Nephron progenitor cell (in vitro differentiated cells): ENCODE results near the gene DHX15.

ENCODE experiments used
- DNase-seq: peaks from one replicate; pipeline ENCODE4 v3.0.0; 2021
- H3K27ac Mint-ChIP-seq: 2 replicates; pipeline ENCODE4 v1.8.0; 2021; ENCODE audit warnings: mild to moderate bottlenecking, moderate library complexity, mixed read lengths
- H3K27me3 Mint-ChIP-seq: 2 replicates; pipeline ENCODE4 v1.8.0; 2021; ENCODE audit warnings: mild to moderate bottlenecking, low read depth, mixed read lengths; ENCODE audit not compliant: poor library complexity
- H3K36me3 Mint-ChIP-seq: 2 replicates; pipeline ENCODE4 v1.8.0; 2021; ENCODE audit warnings: low read depth, mixed read lengths
- H3K4me1 Mint-ChIP-seq: 2 replicates; pipeline ENCODE4 v1.8.0; 2021; ENCODE audit warnings: mixed read lengths
- H3K4me3 Mint-ChIP-seq: 2 replicates; pipeline ENCODE4 v1.8.0; 2021; ENCODE audit warnings: mild to moderate bottlenecking, moderate library complexity, mixed read lengths
- H3K9me3 Mint-ChIP-seq: 2 replicates; pipeline ENCODE4 v1.8.0; 2021; ENCODE audit warnings: mild to moderate bottlenecking, moderate library complexity, mixed read lengths
- TF ChIP-seq, protein P1 (sequence below): fragments of 200-600 bp; sonication (generic); IDR thresholded peaks from 2 replicates; pipeline ENCODE4 v1.5.0; 2021; ENCODE audit warnings: antibody characterized with exemption

DHX15 gene

DNA sequence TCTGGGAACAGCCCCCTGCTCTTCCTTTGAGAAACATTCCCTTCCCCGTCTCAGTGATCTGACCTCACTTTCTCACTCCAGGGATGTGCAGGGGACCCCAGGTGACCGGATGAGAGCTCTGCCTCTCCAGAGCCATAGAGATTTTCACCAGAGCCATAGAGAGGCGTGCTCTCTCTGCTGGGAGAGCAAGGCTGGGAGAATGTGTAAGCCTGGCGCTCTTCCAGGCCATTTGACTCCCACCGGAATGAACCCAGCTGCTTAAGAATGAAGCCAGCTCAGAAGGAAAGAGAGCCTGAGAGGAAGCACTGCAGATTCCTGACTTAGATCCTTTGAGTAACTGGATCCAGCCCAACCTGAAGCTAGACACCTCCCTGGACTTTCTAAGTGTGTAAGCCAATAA is 106.4 kb downstream of the DHX15 start:
- DNase-seq: no peak
- Mint-ChIP-seq H3K27ac (no peak overlapping the region), H3K4me3 (no peak overlapping the region), H3K4me1 (peaks cover 20% of the 10 kb centered on the region), H3K9me3 (no peaks in the 10 kb centered on the region), H3K36me3 (no peaks in the 10 kb centered on the region), H3K27me3 (peaks cover 33% of the 10 kb centered on the region)
- TF ChIP-seq, protein P1, sequence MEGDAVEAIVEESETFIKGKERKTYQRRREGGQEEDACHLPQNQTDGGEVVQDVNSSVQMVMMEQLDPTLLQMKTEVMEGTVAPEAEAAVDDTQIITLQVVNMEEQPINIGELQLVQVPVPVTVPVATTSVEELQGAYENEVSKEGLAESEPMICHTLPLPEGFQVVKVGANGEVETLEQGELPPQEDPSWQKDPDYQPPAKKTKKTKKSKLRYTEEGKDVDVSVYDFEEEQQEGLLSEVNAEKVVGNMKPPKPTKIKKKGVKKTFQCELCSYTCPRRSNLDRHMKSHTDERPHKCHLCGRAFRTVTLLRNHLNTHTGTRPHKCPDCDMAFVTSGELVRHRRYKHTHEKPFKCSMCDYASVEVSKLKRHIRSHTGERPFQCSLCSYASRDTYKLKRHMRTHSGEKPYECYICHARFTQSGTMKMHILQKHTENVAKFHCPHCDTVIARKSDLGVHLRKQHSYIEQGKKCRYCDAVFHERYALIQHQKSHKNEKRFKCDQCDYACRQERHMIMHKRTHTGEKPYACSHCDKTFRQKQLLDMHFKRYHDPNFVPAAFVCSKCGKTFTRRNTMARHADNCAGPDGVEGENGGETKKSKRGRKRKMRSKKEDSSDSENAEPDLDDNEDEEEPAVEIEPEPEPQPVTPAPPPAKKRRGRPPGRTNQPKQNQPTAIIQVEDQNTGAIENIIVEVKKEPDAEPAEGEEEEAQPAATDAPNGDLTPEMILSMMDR: no peak
